HG02840 (cell line): ENCODE results near the gene BIRC6.
"Not testable (repeated sequence)": the region's sequence is repeated elsewhere in the genome, so short reads cannot be mapped to it uniquely, and the experiment has no call there.

Source experiments
- ATAC-seq: cut with Tn5 transposase; IDR thresholded peaks from one replicate; pipeline ENCODE4 v1.9.1; 2021; ENCODE audit warnings: mild to moderate bottlenecking, moderate library complexity, moderate number of reproducible peaks; ENCODE audit not compliant: unreplicated experiment, low FRiP score

The BIRC6 gene

GRCh38 chr2:32498306-32498705, 141.5 kb downstream of the BIRC6 start:
- ATAC-seq, result no peak

- ATAC-seq, result no peak
Observed at GRCh38 chr2:32502941-32503340, 146.1 kb downstream of the BIRC6 start.

GRCh38 chr2:32504877-32505478, 148.2 kb downstream of the BIRC6 start:
- no peak for ATAC-seq

- no peak for ATAC-seq
Observed at GRCh38 chr2:32506446-32506845, 149.6 kb downstream of the BIRC6 start.

- ATAC-seq, result no peak
Observed at GRCh38 chr2:32514946-32515345, 158.1 kb downstream of the BIRC6 start.

- no peak for ATAC-seq
Observed at GRCh38 chr2:32516567-32516966, 159.7 kb downstream of the BIRC6 start.

- ATAC-seq, result no peak
Observed at GRCh38 chr2:32522770-32523169, 165.9 kb downstream of the BIRC6 start.

GRCh38 chr2:32523686-32524085, 166.9 kb downstream of the BIRC6 start:
- no peak for ATAC-seq

GRCh38 chr2:32532341-32532740, 175.5 kb downstream of the BIRC6 start:
- no peak for ATAC-seq

GRCh38 chr2:32532961-32533360, 176.1 kb downstream of the BIRC6 start:
- no peak for ATAC-seq

- ATAC-seq, result no peak
Observed at GRCh38 chr2:32534831-32535230, 178.0 kb downstream of the BIRC6 start.

GRCh38 chr2:32538735-32539134, 181.9 kb downstream of the BIRC6 start:
- no peak for ATAC-seq

- not testable (repeated sequence) for ATAC-seq
Observed at GRCh38 chr2:32552483-32552882, 195.7 kb downstream of the BIRC6 start.

- no peak for ATAC-seq
Observed at GRCh38 chr2:32553829-32554432, 197.1 kb downstream of the BIRC6 start.

GRCh38 chr2:32558492-32558891, 201.7 kb downstream of the BIRC6 start:
- ATAC-seq, result no peak

- no peak for ATAC-seq
Observed at GRCh38 chr2:32559136-32559535, 202.3 kb downstream of the BIRC6 start.

- no peak for ATAC-seq
Observed at GRCh38 chr2:32562906-32563305, 206.1 kb downstream of the BIRC6 start.

- no peak for ATAC-seq
Observed at GRCh38 chr2:32564417-32565035, 207.7 kb downstream of the BIRC6 start.

- ATAC-seq, result no peak
Observed at GRCh38 chr2:32565902-32566301, 209.1 kb downstream of the BIRC6 start.

- no peak for ATAC-seq
Observed at GRCh38 chr2:32572030-32572429, 215.2 kb downstream of the BIRC6 start.

- ATAC-seq, result no peak
Observed at GRCh38 chr2:32572737-32573136, 215.9 kb downstream of the BIRC6 start.
